ENCODE measurements around the gene GNG12.

Gene GNG12

DNA sequence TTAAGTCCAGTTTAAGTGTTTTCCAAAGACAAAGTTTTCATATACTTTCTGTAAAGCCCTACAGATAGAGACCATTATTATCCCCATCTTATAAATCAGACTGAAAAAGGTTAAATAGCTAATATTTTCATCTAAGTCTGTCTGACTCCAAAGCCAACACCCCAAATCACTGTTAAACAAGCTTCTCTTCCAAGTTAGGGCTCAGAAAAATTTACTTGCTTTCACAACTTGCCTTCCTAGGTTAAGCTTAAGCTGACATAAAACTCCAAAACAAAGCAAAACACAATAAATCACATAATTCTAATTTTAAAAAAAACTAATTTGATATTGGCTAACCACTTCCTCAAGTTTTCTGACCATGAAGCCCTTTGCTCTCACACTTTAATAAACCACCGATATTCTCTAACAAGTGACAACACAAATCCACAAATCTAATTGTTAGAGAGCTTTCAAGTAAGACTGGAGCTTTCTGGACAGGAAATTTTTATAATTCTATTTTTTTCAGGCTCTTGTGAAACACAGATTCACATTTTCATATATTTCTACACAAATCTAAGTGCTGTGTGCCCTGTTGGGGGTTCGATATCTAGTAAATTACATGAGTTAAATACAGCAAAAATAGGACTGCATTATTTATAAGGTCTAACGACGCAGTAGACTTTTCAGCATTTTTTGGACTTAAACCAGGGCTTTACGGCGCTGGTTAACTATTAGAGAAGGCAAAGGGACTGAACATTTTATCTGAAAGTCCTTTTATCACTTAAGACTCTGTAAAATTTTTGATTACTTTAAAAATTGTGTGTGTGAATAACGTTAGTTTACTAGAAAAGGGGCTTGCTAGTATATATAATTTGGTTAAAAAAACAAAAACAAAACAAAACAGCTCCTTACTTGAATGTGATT lies 2.1 kb downstream of the GNG12 start:
- in situ Hi-C loops (cut with MboI; ENCODE audit: low sequenced_read_pairs, unreplicated experiment), result no loop called here
- no peak for DNase-seq (ENCODE audit: low spot score)
- TF ChIP-seq, protein P1, sequence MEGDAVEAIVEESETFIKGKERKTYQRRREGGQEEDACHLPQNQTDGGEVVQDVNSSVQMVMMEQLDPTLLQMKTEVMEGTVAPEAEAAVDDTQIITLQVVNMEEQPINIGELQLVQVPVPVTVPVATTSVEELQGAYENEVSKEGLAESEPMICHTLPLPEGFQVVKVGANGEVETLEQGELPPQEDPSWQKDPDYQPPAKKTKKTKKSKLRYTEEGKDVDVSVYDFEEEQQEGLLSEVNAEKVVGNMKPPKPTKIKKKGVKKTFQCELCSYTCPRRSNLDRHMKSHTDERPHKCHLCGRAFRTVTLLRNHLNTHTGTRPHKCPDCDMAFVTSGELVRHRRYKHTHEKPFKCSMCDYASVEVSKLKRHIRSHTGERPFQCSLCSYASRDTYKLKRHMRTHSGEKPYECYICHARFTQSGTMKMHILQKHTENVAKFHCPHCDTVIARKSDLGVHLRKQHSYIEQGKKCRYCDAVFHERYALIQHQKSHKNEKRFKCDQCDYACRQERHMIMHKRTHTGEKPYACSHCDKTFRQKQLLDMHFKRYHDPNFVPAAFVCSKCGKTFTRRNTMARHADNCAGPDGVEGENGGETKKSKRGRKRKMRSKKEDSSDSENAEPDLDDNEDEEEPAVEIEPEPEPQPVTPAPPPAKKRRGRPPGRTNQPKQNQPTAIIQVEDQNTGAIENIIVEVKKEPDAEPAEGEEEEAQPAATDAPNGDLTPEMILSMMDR (IDR thresholded peaks at IDR 0.05; ENCODE audit: borderline replicate concordance, control extremely low read depth, extremely low read depth, insufficient read depth, missing control alignments), result no peak

DNA sequence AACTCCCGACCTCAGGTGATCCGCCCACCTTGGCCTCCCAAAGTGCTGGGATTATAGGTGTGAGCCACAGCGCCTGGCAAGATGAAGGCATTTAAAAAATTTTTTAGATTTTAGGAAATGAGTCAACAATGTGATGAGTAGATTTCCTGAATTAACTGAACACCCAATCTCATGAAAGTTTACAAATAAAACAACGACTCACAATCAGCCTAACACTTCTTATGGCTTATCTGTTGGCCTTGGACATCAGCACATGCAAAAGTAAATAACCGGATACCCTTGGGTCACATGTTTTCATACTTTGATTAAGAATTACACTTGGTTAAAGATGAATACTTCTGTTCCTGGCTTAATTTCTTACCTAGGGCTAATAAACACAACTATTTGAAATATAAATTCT lies 3.0 kb downstream of the GNG12 start:
- in situ Hi-C loops (cut with MboI; ENCODE audit: low sequenced_read_pairs, unreplicated experiment), result no loop called here
- DNase-seq (ENCODE audit: low spot score), result no peak
- TF ChIP-seq, protein P1 (IDR thresholded peaks at IDR 0.05; ENCODE audit: borderline replicate concordance, control extremely low read depth, extremely low read depth, insufficient read depth, missing control alignments), result no peak

DNA sequence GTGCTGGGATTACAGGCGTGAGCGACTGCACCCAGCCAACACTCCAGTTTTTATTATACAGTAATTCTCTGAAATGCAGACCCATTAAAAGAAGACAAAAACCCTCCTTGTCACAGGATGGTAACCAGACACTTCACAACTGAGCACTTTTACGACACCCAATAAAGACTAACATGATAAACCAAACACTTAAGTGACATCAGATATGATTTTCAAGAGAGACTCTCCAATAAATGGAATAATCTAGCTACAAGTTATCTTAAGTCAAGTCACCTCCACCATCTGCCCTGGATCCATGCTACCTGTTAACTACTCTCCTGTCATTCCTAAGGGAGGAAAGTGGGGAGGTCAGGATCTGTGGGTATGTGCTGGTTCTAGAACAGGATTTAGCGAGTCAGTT lies 5.6 kb downstream of the GNG12 start:
- in situ Hi-C loops (cut with MboI; ENCODE audit: low sequenced_read_pairs, unreplicated experiment), result no loop called here
- no peak for DNase-seq (ENCODE audit: low spot score)
- TF ChIP-seq, protein P1 (IDR thresholded peaks at IDR 0.05; ENCODE audit: borderline replicate concordance, control extremely low read depth, extremely low read depth, insufficient read depth, missing control alignments), result no peak

DNA sequence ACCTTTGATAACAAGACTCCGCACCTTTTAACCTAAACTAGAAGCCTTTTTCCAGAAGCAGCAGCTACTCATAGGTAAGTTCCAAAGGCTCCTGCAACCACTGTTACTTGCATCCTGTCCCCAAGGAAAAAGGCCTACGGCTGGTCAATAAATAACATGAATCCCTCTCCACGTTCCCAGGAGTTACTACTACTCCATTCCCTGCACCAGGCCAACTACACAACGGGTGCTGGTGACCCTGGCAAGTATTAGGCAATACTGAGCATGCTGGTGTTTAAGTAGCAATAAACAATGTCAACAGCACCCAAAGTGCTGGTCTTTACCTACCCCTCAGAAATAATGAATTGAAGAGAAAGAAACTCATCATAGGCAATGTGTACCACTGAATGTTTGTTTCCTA lies 7.7 kb downstream of the GNG12 start:
- no peak for DNase-seq (ENCODE audit: low spot score)
- TF ChIP-seq, protein P1 (IDR thresholded peaks at IDR 0.05; ENCODE audit: borderline replicate concordance, control extremely low read depth, extremely low read depth, insufficient read depth, missing control alignments), result no peak
- in situ Hi-C loops (cut with MboI; ENCODE audit: low sequenced_read_pairs, unreplicated experiment), result no loop called here

DNA sequence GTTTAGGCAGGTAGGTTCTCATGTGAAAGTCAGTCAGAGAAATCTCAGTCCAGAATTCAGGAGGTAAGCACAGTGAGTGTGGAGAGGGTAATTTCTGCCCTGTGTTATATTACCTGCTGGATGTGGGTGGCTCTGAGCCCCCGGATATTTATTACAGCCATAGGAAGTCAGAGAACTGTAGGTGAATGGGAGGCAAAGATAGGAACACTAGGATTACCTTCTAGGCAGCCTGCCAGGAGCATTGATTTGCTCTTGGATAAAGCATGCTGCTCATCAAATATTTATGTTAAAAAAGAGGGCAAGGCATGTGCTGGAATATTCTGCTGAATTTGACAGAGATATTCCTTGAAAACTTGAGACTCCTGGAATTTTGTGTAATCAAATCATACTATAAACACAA lies 8.5 kb downstream of the GNG12 start:
- DNase-seq (ENCODE audit: low spot score), result no peak
- in situ Hi-C loops (cut with MboI; ENCODE audit: low sequenced_read_pairs, unreplicated experiment), result no loop called here
- TF ChIP-seq, protein P1 (IDR thresholded peaks at IDR 0.05; ENCODE audit: borderline replicate concordance, control extremely low read depth, extremely low read depth, insufficient read depth, missing control alignments), result no peak

DNA sequence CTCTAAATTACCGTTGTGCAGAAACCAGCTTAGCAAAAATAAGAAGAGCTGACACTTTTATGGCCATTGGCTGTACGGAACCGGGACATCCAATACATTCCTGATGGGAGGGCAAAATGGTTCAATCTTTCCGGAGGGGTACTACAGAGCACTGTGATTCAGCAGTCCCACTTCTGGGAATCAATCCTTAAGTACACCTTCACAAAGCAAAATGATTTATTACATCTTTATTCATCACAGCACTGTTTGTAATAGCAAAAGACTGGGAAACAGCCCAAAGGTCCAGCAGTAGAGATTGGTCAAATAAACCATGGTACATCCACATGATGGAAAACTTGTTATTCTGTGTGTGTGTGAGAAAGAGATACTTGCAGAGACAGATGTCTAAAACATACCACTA lies 9.7 kb downstream of the GNG12 start:
- DNase-seq (ENCODE audit: low spot score), result no peak
- in situ Hi-C loops (cut with MboI; ENCODE audit: low sequenced_read_pairs, unreplicated experiment), result no loop called here
- TF ChIP-seq, protein P1 (IDR thresholded peaks at IDR 0.05; ENCODE audit: borderline replicate concordance, control extremely low read depth, extremely low read depth, insufficient read depth, missing control alignments), result no peak
